Hematopoietic multipotent progenitor cell treated with erythropoietin and hydrocortisone succinate and interleukin-3 and kit ligand, for 15 days (in vitro differentiated cells): ENCODE measurements around the gene STRADB.
"Not testable (repeated sequence)": the region's sequence is repeated elsewhere in the genome, so short reads cannot be mapped to it uniquely, and the experiment has no call there.

Source experiments
- DNase-seq: peaks from one replicate; pipeline ENCODE4 v3.0.0-alpha.2; 2015; ENCODE audit warnings: low spot score

The STRADB gene

DNA sequence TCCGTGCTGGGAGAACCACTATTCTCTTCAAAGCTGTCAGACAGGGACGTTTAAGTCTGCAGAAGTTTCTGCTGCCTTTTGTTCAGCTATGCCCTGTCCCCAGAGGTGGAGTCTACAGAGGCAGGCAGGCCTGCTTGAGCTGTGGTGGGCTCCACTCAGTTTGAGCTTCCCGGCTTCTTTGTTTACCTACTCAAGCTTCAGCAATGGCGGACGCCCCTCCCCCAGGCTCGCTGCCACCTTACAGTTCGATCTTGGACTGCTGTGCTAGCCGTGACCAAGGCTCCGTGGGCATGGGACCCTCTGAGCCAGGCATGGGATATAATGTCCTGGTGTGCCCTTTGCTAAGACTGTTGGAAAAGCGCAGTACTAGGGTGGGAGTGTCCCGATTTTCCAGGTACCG lies 21.2 kb upstream of the STRADB start:
- DNase-seq, result not testable (repeated sequence)

GRCh38 chr2:201430839-201431238 lies 20.7 kb upstream of the STRADB start:
- no peak for DNase-seq

- DNase-seq, result peak; percentile 68
Measured at GRCh38 chr2:201432038-201432620, 19.4 kb upstream of the STRADB start.

DNA sequence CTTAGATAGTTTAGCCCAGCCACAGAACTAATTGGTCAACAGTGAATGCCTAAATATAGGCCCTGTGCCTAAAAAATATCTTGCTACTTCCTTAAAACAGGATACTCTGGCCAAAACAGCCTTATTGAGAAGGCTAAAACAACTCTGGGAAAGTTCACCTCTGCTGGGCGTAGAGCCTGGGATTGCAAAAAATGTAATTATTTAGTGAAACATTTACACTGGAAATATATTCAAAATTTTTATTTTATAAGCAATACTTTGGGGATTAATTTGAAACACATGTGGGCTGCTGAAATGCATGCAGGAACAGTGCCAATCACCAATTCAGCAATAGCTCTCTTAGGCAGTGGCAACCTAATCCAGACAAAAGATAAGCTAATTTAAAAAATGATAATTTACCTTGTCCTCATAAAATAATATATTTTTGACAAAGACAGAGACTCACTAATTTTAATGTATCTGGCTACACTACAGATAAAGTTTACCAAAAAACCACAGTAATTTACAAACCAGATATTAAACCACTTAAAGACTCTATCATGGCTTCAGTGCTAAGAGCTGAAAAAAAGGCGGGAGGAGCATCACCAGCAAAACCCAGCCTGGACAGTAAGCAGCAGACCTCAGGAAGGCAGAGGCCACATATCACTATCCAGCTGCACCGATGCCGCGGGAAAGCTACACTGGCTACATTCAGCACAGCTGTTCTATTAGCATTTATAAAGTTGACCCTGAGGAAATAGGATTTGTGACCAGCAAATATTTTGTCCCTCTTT lies 18.7 kb upstream of the STRADB start:
- peak; percentile 73 for DNase-seq

DNA sequence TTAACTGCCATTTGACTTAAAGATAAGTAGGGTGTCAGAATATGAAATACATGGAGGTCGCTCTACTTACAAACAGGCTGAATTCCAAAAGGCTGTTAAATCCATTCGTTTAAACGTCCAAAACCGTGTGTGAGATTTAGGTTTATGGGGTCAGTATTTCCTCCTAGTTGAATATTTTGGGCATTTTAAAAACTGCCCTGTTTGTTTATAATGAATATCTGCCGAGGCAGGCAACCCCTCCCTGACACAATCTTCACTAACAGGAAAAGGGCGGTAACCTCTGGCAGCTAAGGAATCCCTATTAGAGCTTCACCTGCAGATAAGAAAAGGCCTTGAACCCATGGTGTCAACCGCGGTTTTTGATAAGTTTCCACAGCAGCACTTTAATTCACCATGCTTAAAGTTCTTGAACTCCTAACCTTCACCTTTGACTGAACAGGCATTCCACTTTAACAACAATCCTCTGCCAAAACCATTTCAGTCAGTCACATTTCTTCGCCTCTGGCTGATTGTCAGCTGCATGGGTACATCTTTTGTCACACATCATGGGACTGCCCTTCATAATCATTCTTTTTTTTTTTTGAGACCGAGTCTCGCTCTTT lies 18.0 kb upstream of the STRADB start:
- DNase-seq, result peak; percentile 91

- no peak for DNase-seq
Measured at GRCh38 chr2:201436141-201436540, 15.4 kb upstream of the STRADB start.

GRCh38 chr2:201439336-201439922 lies 12.1 kb upstream of the STRADB start:
- peak; percentile 59 for DNase-seq

GRCh38 chr2:201440182-201440581 lies 11.4 kb upstream of the STRADB start:
- peak; percentile 97 for DNase-seq

- DNase-seq, result no peak
Measured at GRCh38 chr2:201441409-201441808, 10.1 kb upstream of the STRADB start.

DNA sequence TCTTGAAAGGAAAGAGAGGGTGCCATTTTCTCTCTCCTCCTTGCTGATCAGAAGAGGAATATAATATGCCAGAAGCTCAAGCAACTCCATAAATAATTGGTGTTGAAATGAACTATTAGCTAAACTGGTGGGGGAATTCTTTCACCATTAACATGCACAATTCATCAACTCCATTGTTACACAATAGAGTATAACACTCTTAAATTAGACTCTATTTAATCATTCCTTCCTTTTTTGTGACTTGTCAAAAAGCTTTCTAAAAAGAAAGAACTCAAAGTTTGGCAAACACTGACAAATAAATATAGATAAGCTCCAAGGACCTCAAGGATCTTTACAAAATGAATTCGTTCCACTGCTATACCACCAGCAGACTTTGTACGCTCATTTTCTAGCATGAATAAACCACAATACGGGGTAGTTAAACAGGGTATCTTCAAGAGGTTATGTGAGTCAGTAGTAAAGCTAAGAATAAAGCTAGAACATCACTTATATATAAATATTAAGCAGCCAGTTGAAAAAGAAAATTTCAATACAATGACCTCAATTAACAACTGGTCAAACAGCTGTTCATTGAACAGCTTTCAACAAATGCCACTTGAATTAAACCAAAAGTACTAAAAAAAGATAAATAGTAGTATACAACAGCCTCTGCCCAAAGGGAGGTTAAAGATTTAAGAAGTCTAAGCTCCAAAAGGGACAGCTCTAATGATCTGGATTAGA lies 6.6 kb upstream of the STRADB start:
- no peak for DNase-seq

GRCh38 chr2:201447086-201447485 lies 4.5 kb upstream of the STRADB start:
- no peak for DNase-seq

DNA sequence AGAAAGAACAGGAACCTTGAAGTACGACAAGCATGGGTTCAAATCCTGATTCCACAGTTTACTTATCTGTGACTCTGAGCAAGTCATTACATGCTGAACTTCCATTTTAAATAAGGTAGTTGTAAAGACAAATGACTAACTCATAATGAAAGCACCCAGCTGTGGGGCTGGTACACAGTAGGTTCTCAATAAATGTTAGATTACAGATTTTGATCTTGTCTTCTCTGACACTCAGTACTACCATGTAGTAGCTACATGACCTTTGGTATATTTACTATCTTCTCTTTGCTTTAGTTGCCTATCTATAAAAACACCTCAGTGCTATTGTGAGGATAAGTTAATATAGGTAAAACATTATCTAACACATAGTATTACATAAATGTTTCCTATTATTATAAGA lies 3.5 kb upstream of the STRADB start:
- DNase-seq, result peak; percentile 47

- peak; percentile 62 for DNase-seq
Measured at GRCh38 chr2:201448701-201449100, 2.8 kb upstream of the STRADB start.

- DNase-seq, result peak; percentile 68
Measured at GRCh38 chr2:201450954-201451291, 617 bp upstream of the STRADB start.

DNA sequence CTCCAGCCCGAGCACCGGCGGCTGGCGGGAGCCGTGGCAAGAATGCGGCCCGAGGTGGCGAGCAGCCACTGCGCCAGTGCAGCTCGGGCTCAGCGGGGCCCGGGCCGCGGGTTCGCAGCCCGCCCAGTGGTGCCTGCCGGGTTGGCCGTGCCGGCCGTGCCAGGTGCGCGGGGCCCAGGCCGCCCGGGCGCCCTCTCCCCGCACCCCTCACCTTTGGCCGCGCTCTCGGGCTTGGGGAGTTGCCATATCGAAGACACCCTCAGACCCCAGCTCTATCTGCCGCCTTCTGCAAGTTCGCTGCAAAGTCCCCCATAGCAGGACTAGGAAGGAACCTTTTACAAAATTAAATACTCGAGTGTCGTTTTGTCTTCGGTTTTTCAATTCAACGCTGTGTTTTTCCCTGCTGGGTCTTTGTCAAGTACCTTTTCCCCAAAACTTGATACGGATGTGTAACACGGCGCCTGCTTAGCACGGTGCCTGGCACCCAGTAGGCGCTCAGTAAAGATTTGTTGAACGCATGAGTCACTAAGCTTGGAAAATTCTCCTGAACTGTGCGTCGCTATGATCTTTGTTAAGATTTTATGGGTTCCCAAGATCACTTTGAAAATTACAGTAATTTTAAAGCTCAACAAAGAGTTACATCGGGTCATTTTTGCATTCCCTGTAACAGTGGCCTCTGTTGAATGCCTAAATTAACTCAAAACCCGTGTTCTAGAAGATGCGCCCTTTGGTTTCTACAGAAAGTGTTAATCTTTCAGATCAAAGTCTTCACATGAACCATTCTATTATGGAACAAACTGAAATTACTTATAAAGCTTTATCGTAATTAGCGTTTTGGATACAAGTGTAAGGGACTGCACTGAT lies 750 bp downstream of the STRADB start:
- DNase-seq, result peak; percentile 58

GRCh38 chr2:201452922-201453643 lies 1.5 kb downstream of the STRADB start:
- no peak for DNase-seq

GRCh38 chr2:201458381-201458780 lies 6.8 kb downstream of the STRADB start:
- no peak for DNase-seq

DNA sequence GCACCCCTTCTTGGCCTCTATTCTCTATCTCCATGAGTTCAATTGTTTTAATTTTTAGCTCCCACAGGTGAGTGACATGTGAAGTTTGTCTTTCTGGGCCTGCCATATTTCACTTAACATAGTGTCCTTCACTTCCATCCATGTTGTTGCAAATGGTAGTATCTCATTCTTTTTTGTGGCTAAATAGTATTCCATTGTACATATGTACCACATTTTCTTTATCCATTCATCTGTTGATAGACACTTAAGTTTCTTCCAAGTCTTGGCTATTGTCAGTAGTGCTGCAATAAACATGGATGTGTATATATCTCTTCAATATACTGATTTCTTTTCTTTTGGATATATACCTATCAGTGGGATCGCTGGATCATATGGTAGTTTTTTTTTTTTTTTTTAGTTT lies 9.0 kb downstream of the STRADB start:
- DNase-seq, result no peak

DNA sequence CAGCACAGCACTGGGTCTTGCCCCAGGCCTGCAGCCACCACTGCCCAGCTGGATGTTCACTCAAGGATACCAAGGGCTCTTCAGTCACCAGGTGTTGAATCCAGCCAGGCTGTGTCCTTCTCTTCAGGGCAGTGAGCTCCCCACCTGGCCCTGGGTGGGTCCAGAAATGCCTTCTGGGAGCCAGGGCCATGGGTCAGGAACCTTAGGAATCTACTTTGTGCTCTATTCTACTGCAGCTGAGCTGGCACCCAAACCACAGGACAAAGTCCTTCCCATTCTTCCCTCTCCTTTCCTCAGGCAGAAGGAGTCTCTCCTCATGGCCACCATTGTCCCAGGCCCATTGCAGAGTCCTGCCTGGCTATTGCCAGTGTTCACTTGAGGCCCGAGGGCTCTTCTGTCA lies 13.0 kb downstream of the STRADB start:
- DNase-seq, result no peak

DNA sequence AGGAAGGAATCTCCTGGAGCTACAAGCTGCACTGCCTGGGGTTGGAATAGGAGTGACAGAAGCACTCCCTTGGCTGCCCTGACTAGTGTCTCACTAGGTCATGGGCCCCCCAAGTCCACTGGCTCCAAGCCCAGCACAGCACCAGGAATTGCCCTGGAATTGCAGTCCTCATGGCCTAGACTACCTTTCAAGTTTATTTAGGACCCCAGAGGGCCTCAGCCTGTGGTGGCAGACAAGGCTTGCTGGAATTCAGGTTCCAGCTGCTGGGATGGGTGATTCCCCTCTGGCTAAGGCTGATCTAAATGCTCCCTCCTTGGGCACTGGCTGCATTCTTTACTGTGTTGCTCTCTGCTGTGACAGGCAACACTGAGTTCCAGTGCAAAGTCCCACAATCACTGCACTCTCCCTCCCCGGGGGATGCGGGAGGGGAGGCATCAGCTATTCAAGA lies 14.0 kb downstream of the STRADB start:
- no peak for DNase-seq
